ENCODE results near the gene CAVIN3. TPM values are rescaled to one million over a fixed set of nuclear protein-coding genes. Genes with fewer than 3 reads are reported as not detected.
"Not testable (repeated sequence)": the region's sequence is repeated elsewhere in the genome, so short reads cannot be mapped to it uniquely, and the experiment has no call there.

The CAVIN3 gene
- total RNA-seq, 1 donor: 314 TPM

DNA sequence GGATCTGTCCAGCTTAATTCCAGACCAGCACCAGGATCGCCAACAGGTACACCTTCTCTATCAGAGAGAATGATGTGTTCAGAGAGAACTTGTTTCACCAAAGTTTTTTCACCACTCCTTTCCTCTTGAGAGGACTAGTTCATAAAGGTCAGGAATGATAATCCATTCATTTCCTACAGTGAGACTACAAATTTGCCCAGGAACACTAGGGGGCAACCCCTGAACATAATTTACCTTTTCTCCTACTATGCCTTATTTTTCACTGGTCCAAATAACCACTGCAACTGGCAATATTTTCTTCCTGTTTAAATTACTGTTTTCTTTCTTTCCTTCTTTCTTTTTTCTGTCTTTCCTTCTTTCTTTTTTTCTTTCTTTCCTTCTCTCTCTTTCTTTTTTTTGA, 22.5 kb downstream of the CAVIN3 start:
- Histone ChIP-seq H3K27me3 (ENCODE audit: insufficient read depth, low read length) (no peaks in the 10 kb centered on the region), H3K4me2 (ENCODE audit: insufficient read depth, low read length) (no peak overlapping the region), H3K79me2 (ENCODE audit: insufficient read depth, low read length) (no peaks in the 10 kb centered on the region), H2AFZ (ENCODE audit: low read length) (no peak overlapping the region), H3K4me3 (ENCODE audit: insufficient read depth, low read length) (no peak overlapping the region), H4K20me1 (ENCODE audit: insufficient read depth, low read length) (no peaks in the 10 kb centered on the region), H3K27ac (ENCODE audit: low read depth, low read length) (no peak overlapping the region), H3K9me3 (ENCODE audit: low read depth, low read length) (no peaks in the 10 kb centered on the region), H3K4me1 (ENCODE audit: insufficient read depth, low read length) (no peaks in the 10 kb centered on the region), H3K36me3 (ENCODE audit: insufficient read depth, low read length) (no peaks in the 10 kb centered on the region)
- no peak for DNase-seq (ENCODE audit: insufficient read length, low spot score, missing footprints)
- TF ChIP-seq, protein P1, sequence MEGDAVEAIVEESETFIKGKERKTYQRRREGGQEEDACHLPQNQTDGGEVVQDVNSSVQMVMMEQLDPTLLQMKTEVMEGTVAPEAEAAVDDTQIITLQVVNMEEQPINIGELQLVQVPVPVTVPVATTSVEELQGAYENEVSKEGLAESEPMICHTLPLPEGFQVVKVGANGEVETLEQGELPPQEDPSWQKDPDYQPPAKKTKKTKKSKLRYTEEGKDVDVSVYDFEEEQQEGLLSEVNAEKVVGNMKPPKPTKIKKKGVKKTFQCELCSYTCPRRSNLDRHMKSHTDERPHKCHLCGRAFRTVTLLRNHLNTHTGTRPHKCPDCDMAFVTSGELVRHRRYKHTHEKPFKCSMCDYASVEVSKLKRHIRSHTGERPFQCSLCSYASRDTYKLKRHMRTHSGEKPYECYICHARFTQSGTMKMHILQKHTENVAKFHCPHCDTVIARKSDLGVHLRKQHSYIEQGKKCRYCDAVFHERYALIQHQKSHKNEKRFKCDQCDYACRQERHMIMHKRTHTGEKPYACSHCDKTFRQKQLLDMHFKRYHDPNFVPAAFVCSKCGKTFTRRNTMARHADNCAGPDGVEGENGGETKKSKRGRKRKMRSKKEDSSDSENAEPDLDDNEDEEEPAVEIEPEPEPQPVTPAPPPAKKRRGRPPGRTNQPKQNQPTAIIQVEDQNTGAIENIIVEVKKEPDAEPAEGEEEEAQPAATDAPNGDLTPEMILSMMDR (IDR thresholded peaks at IDR 0.05; ENCODE audit: extremely low read depth, low read depth, low read length): peak; percentile 44

DNA sequence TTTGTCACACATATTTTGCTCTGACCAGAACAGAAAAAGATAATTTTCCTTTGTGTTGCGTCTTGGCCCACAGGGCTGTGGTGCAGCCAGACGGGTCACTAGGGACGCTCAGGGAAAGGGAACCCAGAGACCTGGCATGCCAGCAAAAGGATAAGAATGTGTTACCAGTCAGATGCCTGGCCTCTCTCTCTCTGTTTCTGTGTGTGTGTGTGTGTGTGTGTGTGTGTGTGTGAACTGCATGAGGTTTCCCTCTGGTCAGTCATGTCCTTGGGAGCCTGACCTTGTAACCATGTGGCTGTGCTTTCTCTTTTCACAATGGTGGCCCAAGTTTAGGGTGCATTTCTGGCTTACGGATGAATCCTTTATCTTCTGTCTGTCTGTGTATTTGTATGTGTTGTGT, 35.3 kb downstream of the CAVIN3 start:
- Histone ChIP-seq H3K4me1 (ENCODE audit: insufficient read depth, low read length) (no peaks in the 10 kb centered on the region), H3K27ac (ENCODE audit: low read depth, low read length) (no peak overlapping the region), H3K79me2 (ENCODE audit: insufficient read depth, low read length) (no peaks in the 10 kb centered on the region), H3K36me3 (ENCODE audit: insufficient read depth, low read length) (no peaks in the 10 kb centered on the region), H3K4me3 (ENCODE audit: insufficient read depth, low read length) (no peak overlapping the region), H3K27me3 (ENCODE audit: insufficient read depth, low read length) (peaks cover 21% of the 10 kb centered on the region), H4K20me1 (ENCODE audit: insufficient read depth, low read length) (no peaks in the 10 kb centered on the region), H2AFZ (ENCODE audit: low read length) (no peak overlapping the region), H3K9me3 (ENCODE audit: low read depth, low read length) (no peaks in the 10 kb centered on the region), H3K4me2 (ENCODE audit: insufficient read depth, low read length) (no peak overlapping the region)
- no peak for DNase-seq (ENCODE audit: insufficient read length, low spot score, missing footprints)
- TF ChIP-seq, protein P1 (IDR thresholded peaks at IDR 0.05; ENCODE audit: extremely low read depth, low read depth, low read length): no peak

DNA sequence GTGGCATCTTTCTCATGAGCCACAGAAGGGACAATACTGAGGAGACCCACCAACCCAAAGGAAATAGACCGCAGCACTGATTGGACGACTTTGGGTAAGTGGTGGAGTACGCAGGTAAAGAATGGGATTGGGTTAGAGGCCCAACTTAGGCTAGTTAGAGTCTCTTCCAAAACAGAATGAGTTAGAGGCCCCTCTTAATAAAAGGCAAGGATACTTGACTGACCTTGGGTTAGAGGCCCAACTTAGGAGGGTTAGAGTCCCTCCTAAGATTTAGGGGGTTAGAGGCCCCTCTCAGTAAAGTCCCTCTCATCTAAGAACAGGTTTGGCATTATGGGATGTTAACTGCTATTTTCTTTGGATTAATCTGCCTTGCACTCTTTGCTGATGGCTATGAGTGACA, 36.1 kb downstream of the CAVIN3 start:
- H3K27ac ChIP-seq (ENCODE audit: low read depth, low read length): no peak overlapping the region
- no peaks in the 10 kb centered on the region for H3K36me3 ChIP-seq (ENCODE audit: insufficient read depth, low read length)

DNA sequence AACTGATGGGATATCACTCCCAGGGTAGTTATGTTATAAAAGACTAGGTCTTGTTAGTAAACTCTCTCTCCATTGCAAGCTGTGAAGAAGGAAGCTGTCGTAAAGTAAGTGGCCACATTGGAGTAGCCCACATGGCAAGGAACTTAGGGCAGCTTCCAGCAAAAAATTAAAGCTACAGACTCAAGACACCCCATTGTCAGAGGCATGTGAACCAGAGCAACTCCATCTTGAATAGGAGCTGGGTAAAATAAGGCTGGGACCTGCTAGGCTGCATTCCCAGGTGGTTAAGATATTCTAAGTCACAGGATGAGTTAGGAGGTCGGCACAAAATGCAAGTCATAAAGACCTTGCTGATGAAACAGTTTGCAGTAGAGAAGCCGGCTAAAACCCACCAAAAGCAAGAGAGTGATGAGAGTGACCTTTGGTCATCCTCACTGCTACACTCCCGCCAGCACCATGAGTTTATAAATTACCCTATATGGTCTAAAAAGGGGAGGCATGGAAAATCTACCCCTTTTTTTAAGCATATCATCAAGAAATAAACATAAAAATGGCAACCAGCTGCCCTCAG, 36.8 kb downstream of the CAVIN3 start:
- no peak overlapping the region for H3K4me2 ChIP-seq (ENCODE audit: insufficient read depth, low read length)
- DNase-seq (ENCODE audit: insufficient read length, low spot score, missing footprints): no peak
- peaks cover 9% of the 10 kb centered on the region for H3K27me3 ChIP-seq (ENCODE audit: insufficient read depth, low read length)
- H2AFZ ChIP-seq (ENCODE audit: low read length): no peak overlapping the region
- no peak overlapping the region for H3K27ac ChIP-seq (ENCODE audit: low read depth, low read length)
- no peaks in the 10 kb centered on the region for H4K20me1 ChIP-seq (ENCODE audit: insufficient read depth, low read length)
- TF ChIP-seq, protein P1 (IDR thresholded peaks at IDR 0.05; ENCODE audit: extremely low read depth, low read depth, low read length): no peak
- H3K36me3 ChIP-seq (ENCODE audit: insufficient read depth, low read length): no peaks in the 10 kb centered on the region
- no peaks in the 10 kb centered on the region for H3K4me1 ChIP-seq (ENCODE audit: insufficient read depth, low read length)
- H3K79me2 ChIP-seq (ENCODE audit: insufficient read depth, low read length): no peaks in the 10 kb centered on the region
- no peaks in the 10 kb centered on the region for H3K9me3 ChIP-seq (ENCODE audit: low read depth, low read length)
- no peak overlapping the region for H3K4me3 ChIP-seq (ENCODE audit: insufficient read depth, low read length)

More for the DNA sequence above, 36.1 kb downstream of the CAVIN3 start:
- Histone ChIP-seq H3K4me3 (ENCODE audit: insufficient read depth, low read length) (no peak overlapping the region), H3K27me3 (ENCODE audit: insufficient read depth, low read length) (peaks cover 14% of the 10 kb centered on the region), H4K20me1 (ENCODE audit: insufficient read depth, low read length) (no peaks in the 10 kb centered on the region), H3K79me2 (ENCODE audit: insufficient read depth, low read length) (no peaks in the 10 kb centered on the region), H2AFZ (ENCODE audit: low read length) (no peak overlapping the region), H3K4me1 (ENCODE audit: insufficient read depth, low read length) (no peaks in the 10 kb centered on the region), H3K9me3 (ENCODE audit: low read depth, low read length) (no peaks in the 10 kb centered on the region), H3K4me2 (ENCODE audit: insufficient read depth, low read length) (no peak overlapping the region)
- no peak for DNase-seq (ENCODE audit: insufficient read length, low spot score, missing footprints)
- TF ChIP-seq, protein P1 (IDR thresholded peaks at IDR 0.05; ENCODE audit: extremely low read depth, low read depth, low read length): no peak

DNA sequence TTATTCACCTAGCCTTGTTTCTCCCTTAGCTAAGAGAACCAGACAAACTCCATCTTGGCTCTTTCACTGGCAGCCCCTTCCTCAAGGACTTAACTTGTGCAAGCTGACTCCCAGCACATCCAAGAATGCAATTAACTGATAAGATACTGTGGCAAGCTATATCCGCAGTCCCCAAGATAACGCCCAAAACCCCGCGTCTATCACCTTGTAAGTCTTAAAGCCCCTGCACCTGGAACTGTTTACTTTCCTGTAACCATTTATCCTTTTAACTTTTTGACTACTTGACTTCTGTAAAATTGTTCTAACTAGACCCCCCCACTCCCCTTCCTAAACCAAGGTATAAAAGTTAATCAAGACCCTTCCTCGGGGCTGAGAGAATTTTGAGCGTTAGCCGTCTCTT, 39.5 kb downstream of the CAVIN3 start:
- not testable (repeated sequence) for H4K20me1 ChIP-seq (ENCODE audit: insufficient read depth, low read length); H3K27ac ChIP-seq (ENCODE audit: low read depth, low read length); H3K9me3 ChIP-seq (ENCODE audit: low read depth, low read length); H3K4me2 ChIP-seq (ENCODE audit: insufficient read depth, low read length); H3K4me1 ChIP-seq (ENCODE audit: insufficient read depth, low read length); DNase-seq (ENCODE audit: insufficient read length, low spot score, missing footprints); H3K36me3 ChIP-seq (ENCODE audit: insufficient read depth, low read length); H2AFZ ChIP-seq (ENCODE audit: low read length); H3K27me3 ChIP-seq (ENCODE audit: insufficient read depth, low read length); H3K4me3 ChIP-seq (ENCODE audit: insufficient read depth, low read length); H3K79me2 ChIP-seq (ENCODE audit: insufficient read depth, low read length)
